Suprapubic skin (tissue), 4 donors: ENCODE results near the gene IQCE.

Experiments used
- CTCF ChIP-seq, 2 donors: fragments of 200-600 bp in 1 of 2; fragments of 450-650 bp in 1 of 2; sonication (generic) in 1 of 2; IDR thresholded peaks; one replicate each; pipeline ENCODE4 v1.5.1; 2016 to 2019; ENCODE audit warnings: antibody characterized with exemption in 2 of 2, mild to moderate bottlenecking in 1 of 2, moderate library complexity in 1 of 2
- POLR2A ChIP-seq, 2 donors: fragments of 450-650 bp; IDR thresholded peaks; one replicate each; pipeline ENCODE4 v1.6.1; 2017; ENCODE audit warnings: antibody characterized with exemption in 2 of 2, mild to moderate bottlenecking in 2 of 2, moderate library complexity in 2 of 2
- POLR2AphosphoS5 ChIP-seq, 3 donors: sonication (generic); formaldehyde crosslinking; IDR thresholded peaks; one replicate each; pipeline ENCODE4 v1.6.1; 2017; ENCODE audit warnings: antibody characterized with exemption in 3 of 3

DNA sequence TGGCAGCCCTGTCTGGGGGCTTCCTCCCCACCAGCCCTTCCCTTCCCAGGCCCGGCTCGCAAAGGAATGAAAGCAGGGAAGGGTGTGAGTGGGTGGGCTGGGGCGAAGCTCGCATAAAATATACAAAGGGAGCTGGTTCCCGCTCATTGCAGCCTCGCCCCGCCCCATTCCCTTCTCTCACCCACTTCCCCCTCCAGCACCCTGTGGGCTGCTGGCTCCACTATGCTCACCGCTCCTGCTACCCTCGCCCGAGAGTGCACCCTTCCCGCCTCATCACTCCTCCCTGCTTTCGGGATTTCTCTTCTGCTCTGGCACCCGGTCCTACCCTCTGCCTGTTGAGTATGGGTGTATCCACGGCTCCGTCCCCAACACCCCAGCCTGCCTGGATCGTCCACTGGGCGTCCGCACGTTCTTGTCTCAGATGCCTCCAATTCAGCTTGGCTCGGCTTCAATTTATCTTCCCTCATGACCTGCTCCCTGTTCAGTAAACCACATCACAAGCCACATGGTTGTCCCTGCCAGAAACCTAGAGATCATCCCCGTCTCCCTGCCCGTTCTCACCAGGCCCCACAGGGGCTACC is 58.6 kb downstream of the IQCE start:
- TF ChIP-seq POLR2AphosphoS5 (IDR thresholded peaks at IDR 0.05) (no peak), CTCF (IDR thresholded peaks at IDR 0.05) (no peak), POLR2A (IDR thresholded peaks at IDR 0.05) (no peak)
